ENCODE data around the gene ZNF141.
"Not testable (repeated sequence)": the region's sequence is repeated elsewhere in the genome, so short reads cannot be mapped to it uniquely, and the experiment has no call there.

ZNF141 gene

GRCh38 chr4:337143-337931 is at the start of gene ZNF141:
TSS of gene ZNF141 (plus strand) at chr4:337814. CDS start at chr4:337984, 170 bp downstream.
- peak; percentile 74 for DNase-seq (ENCODE audit: low read depth)

DNA sequence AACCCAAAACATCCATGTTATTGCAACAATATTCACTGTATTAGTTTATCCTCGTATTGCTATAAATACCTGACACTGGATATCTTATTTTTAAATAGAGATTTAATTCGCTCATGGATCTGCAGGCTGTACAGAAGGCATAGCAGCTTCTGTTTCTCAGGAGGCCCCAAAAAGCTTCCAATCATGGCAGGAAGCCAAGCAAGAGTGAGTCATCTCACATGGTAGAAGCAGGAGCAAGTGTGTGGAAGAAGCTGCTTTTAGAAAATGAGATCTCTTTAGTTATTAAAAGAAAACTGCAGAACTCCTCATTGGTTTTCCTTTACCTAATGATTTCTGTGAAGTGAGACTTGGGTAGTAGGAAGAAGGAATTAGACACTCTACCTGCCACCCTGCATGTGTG is 48.7 kb upstream of the ZNF141 start:
- no peak for DNase-seq (ENCODE audit: low read depth)

DNA sequence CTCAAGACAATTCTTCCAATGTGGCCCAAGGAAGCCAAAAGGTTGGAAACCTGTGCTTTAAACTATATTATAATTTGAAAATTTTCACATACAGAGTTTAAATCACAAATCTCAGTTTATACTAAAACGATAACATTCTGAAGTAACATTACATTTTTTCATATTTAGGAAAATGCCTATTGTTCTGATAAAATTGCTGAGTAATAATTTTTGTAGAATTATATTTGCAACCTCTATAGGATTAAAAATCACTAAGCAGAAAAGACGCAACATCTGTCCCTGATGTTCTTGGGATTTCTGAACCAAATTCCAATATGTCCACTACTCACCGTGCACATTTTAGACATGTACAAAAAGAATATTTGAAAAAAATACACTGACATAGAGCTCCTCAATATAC is 42.9 kb upstream of the ZNF141 start:
- no peak for DNase-seq (ENCODE audit: low read depth)

GRCh38 chr4:302381-302780 is 35.2 kb upstream of the ZNF141 start:
- DNase-seq (ENCODE audit: low read depth) = no peak

DNA sequence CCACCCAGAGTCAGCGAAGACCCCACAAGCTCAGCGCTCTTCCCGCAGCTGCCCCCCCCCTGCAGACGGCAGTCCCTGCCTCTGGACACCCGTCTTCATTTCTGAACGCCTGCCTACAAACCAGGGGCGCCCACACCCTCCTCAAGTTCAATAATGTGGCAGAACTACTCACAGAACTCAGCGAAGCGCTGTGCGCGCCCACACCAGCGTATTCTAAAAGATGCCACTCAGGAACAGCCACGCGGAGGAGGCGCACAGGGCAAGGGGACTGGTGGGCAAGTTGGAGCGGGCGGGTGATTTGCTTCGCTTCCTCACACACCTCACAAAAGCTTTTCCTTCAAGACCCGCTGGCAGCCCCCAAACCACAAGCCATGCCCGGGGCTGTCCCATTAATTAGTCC is 33.1 kb upstream of the ZNF141 start:
- DNase-seq (ENCODE audit: low read depth) = not testable (repeated sequence)

DNA sequence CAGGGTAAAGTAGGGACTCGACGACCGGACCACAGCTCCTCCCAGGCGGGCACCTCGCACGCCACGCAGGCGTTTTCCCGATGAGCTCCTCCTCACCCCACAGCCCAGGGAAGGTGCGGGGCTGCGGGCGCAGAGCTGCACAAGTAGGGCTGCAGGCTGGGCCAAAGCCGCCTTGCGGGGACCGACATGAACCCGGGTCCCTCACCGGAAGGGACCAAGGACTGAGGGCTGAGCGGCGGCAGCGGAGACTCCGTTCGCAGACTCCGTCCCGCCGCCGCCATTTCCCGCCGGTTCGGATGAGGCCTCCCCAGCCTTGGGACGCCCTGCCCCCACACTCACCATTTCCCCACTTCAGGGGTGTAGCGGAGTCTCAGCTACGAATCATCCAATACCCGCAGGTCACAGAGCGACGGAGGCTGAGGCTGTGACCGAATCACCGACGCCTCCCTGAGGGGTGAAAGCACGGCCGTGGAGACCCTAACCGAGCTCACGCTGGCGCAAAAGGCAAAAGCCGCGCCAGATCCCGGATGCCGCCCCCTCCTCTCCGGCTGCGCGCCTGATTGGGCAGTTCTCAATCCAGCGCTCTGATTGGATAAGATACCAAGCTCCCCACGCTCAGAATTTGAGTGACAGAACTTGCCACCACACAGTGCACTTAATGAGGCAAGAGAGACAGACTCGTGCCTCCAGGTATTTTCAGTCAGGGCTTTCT is 32.5 kb upstream of the ZNF141 start, which contains the start of gene ZNF732:
TSS of gene ZNF732 (minus strand) at position 506 of the 712 bp plus-strand sequence. CDS start at position 342, 164 bp downstream.
- DNase-seq (ENCODE audit: low read depth) = peak; percentile 18

GRCh38 chr4:306551-306961 is 31.1 kb upstream of the ZNF141 start:
- DNase-seq (ENCODE audit: low read depth) = no peak

GRCh38 chr4:309807-310206 is 27.8 kb upstream of the ZNF141 start:
- DNase-seq (ENCODE audit: low read depth) = no peak

- DNase-seq (ENCODE audit: low read depth) = no peak
These were observed 23.2 kb upstream of the ZNF141 start for GRCh38 chr4:314296-314903.

GRCh38 chr4:328729-329128 is 8.9 kb upstream of the ZNF141 start:
- DNase-seq (ENCODE audit: low read depth) = no peak

DNA sequence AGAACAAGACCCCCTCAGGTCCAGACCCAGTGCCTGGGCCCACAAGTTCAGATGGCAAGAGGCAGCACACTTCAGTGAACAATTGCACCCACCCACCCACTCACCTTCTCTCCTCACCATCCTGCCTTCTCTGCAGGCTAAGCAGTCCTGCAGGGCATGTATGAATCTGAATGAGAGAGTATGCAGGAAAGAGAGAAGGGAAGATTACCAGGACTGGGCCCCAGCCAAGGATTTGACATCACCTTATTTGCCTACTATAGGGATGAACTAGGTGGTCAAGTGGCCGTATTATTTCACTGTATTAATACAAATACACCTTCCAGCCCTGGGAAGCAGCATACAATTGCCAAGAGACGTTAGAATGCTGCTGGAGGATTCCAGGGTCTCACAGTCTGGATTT is 2.1 kb upstream of the ZNF141 start:
- DNase-seq (ENCODE audit: low read depth) = no peak

DNA sequence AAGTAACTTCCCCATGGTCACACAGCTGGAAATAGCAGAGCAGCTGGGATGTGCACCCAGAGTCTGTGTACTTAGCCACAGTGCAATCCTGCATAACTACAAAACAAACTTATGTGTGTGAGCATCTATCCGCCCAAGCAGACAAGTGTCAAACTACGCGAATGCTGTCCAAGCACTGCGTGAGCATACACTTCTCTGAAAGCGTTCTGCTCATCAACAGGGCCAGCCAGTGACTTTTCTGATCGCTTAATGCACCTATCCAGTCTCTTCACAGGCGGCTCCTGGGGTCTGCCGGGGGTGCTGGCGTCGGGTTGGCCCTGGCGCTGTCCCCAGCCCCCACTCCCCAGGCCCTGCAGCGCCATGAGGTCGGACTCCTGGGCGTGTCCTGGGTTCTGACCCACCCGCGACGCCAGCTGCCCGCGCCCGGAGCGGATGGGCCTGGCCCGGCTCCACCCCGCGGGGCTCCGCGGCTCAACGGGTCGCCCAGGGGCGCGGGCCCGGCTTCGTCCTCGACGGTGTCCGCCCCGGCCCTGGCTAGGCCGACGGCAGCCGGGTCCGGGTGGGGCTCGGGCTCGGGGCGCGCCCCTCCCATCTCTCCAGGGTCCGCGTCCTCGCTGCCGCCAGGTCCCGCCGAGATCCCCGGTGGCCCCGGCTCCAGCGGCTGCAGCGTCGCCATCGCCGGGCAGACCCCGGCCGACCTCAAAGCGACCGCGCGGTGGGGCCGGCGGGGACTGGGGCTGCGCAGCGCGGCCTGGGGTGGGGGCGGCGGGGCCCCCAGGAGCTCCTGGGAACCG is 1.3 kb upstream of the ZNF141 start:
- DNase-seq (ENCODE audit: low read depth) = no peak

DNA sequence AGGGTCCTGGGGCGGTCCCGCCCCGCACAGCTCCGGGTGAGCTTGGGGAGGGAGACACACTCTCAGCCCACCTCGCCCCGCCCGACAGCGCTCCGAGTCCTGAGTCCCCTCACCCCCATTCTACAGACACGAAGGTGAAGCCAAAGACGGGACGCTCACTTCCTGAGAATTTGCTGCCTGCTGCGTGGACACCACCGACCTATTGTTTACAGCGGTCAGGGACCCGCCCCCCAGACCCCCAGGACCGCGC is 796 bp upstream of the ZNF141 start:
- DNase-seq (ENCODE audit: low read depth) = no peak

DNA sequence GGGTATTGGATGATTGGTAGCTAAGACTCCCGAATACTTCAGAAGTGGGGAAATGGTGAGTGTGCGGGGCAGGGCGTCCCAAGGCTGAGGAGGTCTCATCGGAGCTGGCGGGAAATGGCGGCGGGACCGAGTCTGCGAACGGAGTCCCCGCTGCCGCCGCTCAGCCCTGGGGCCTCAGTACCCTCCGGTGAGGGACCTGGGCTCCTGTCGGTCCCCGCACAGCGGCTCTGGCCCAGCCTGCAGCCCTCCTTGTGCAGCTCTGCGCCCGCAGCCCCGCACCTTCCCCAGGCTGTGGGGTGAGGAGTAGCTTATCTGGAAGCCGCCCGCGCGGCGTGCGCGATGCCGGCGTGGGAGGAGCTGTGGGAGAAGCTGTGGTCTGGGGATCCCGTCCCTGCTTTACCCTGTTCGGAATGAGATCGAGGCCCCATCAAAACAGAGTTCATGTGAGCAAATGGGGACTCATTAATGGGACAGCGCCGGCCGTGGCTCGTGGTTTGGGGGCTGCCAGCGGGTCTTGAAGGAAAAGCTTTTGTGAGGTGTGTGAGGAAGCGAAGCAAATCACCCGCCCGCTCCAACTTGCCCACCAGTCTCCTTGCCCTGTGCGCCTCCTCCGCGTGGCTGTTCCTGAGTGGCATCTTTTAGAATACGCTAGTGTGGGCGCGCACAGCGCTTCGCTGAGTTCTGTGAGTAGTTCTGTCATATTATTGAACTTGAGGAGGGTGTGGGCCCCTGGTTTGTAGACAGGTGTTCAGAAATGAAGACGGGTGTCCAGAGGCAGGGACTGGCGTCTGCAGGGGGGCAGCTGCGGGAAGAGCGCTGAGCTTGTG is 531 bp downstream of the ZNF141 start:
- no peak for DNase-seq (ENCODE audit: low read depth)

DNA sequence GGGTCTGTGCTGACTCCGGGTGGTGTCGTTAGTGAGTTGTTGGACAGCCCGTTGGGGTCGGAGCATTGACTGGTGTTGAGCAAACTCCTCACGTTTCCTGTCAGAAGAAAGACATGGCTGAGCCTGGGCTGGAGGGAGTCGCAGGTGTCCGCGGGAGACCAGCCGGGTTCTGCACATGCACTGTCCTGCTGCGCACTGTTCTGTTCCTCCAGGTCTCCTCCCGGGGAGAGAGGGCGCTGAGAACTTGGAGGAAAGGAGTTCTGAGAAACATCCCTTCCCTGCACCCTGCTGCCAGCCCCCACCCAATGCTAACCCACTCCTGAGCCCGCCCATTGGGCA is 1.1 kb downstream of the ZNF141 start:
- no peak for DNase-seq (ENCODE audit: low read depth)

DNA sequence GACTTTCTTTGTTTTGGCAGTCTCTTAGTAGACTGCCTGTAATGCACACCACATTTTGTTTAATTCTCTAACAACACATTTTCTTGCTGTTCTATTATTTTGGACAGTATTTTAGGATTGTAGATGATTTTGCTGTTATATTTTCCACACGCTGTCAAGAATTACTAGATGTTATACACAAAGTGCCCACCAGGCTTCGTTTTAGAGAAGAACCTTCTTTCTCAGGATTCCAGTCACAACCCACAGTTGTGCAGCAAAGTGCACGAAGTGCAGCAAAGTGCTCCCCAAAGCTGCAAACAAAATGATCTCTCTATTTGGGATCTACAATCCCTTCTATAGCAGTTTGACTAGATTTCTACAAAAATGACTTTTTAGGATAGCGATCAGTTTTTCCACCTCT is 2.4 kb downstream of the ZNF141 start:
- DNase-seq (ENCODE audit: low read depth) = no peak

DNA sequence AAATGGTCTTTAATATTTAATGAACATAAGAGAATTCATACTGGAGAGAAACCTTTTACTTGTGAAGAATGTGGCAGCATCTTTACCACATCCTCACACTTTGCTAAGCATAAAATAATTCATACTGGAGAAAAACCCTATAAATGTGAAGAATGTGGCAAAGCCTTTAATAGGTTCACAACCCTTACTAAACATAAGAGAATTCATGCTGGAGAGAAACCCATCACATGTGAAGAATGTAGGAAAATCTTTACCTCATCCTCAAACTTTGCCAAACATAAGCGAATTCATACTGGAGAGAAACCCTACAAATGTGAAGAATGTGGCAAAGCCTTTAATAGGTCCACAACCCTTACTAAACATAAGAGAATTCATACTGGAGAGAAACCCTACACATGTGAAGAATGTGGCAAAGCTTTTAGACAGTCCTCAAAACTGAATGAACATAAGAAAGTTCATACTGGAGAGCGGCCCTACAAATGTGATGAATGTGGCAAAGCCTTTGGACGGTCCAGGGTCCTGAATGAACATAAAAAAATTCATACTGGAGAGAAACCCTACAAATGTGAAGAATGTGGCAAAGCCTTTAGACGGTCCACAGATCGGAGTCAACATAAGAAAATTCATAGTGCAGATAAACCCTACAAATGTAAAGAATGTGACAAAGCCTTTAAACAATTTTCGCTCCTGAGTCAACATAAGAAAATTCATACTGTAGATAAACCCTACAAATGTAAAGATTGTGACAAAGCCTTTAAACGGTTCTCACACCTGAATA is 35.6 kb downstream of the ZNF141 start:
- no peak for DNase-seq (ENCODE audit: low read depth)

GRCh38 chr4:374298-375160 is 36.9 kb downstream of the ZNF141 start:
- no peak for DNase-seq (ENCODE audit: low read depth)

DNA sequence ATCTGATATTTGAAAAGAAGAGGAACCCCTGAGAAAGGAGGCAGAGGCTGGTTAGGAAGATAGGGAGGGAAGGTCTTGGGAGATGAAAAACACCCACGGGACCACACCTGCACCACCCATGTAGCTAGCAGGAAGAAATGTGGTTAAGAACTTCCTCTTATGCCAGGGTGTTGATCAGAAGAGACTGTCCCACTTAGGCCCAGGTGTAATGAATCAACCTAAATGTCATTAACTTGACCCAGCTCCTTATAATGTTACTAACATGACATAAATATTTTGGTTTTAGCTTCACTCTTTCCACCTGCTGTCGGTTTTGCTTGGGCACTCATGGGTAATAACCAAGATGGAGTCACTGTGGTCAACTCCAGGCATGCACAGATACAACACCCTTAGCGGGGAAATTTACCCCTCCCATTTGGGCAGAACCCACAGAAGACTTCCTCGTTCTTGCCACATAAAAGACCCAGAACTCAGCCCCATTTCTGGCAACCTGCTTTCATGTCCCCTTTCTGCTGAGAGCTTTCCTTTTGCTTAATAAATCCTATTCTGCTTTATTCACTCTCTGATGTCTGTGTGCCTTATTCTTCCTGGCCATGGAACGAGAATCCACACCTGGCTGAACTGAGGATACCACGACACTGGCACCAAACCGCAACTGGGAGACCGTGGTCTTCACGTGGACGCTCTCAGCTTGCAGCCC is 46.8 kb downstream of the ZNF141 start:
- DNase-seq (ENCODE audit: low read depth) = no peak

Data from HS-5 (cell line).